GM12878 (cell line): ENCODE measurements around the gene VKORC1. TPM values are rescaled to one million over a fixed set of nuclear protein-coding genes. Genes with fewer than 3 reads are reported as not detected.
A peak's percentile ranks its signal among the peaks of the same experiment; 100 is the strongest.

Experiments used
- ATAC-seq: fragments of 200-7000 bp; cut with Tn5 transposase; 3 replicates; pipeline ENCODE4 v1.9.1; 2020; ENCODE audit warnings: mild to moderate bottlenecking, moderate library complexity
- BruUV-seq: library from RNA; stranded (reverse); fragments of 400-500 nt; replicated peaks from 2 replicates; lab custom pipeline; 2021; lab: Mats Ljungman, UMichigan
- CTCF ChIA-PET: fragments of 300-600 bp; sonication (Branson Sonifier 250); formaldehyde crosslinking; extraction: SDS; loops from one replicate; lab custom pipeline; 2021; ENCODE audit warnings: inconsistent platforms; lab: Yijun Ruan, JAX
- POLR2A ChIA-PET: fragments of 350-600 bp; formaldehyde crosslinking; extraction: SDS; loops from one replicate; lab custom pipeline; 2021; ENCODE audit warnings: inconsistent platforms; lab: Charles Lee
- RAD21 ChIA-PET: fragments of 300-600 bp; sonication (Branson Sonifier 250); formaldehyde crosslinking; loops from one replicate; lab custom pipeline; 2023; ENCODE audit warnings: antibody characterized with exemption; ENCODE audit not compliant: unreplicated experiment; lab: Charles Lee
- SMC1A ChIA-PET: fragments of 300-600 bp; sonication (Branson Sonifier 250); formaldehyde crosslinking; loops from one replicate; lab custom pipeline; 2023; ENCODE audit not compliant: unreplicated experiment, uncharacterized antibody; lab: Charles Lee
- DNase-seq: peaks from one replicate; pipeline ENCODE4 v3.0.0-alpha.2; 2011; ENCODE audit warnings: low read depth, low spot score
- FAIRE-seq: peaks from 3 replicates; lab custom pipeline; 2011; peaks lifted over from hg19 to GRCh38; lab: Jason Lieb, UNC
- H2AFZ ChIP-seq: 2 replicates; pipeline ENCODE4 v1.6.0; 2011; ENCODE audit warnings: low read depth, low read length, control low read depth; ENCODE audit not compliant: control insufficient read depth
- H3K27ac ChIP-seq: 2 replicates; pipeline ENCODE4 v1.5.1; 2011; ENCODE audit warnings: control low read depth; ENCODE audit not compliant: control insufficient read depth, insufficient read depth
- H3K27me3 ChIP-seq, 2 experiments: replicated peaks in 1 of 2; 2 replicates each; pipeline versions ENCODE4 v1.6.0 to v1.6.1; 2011; ENCODE audit warnings: low read length in 1 of 2; ENCODE audit not compliant: control insufficient read depth in 2 of 2, insufficient read depth in 2 of 2
- H3K36me3 ChIP-seq, 2 experiments: 2 replicates each; pipeline ENCODE4 v1.5.1; 2011; ENCODE audit warnings: low read length in 1 of 2; ENCODE audit not compliant: control insufficient read depth in 2 of 2, insufficient read depth in 2 of 2
- H3K4me1 ChIP-seq: 2 replicates; pipeline ENCODE4 v1.6.1; 2011; ENCODE audit warnings: mild to moderate bottlenecking, low read length, moderate library complexity, mixed read lengths; ENCODE audit not compliant: control insufficient read depth, insufficient read depth
- H3K4me2 ChIP-seq: 2 replicates; pipeline ENCODE4 v1.6.0; 2011; ENCODE audit warnings: control low read depth; ENCODE audit not compliant: control insufficient read depth, insufficient read depth
- H3K4me3 ChIP-seq: fragments of 200-600 bp; sonication (generic); 2 replicates; pipeline ENCODE4 v1.5.1; 2016
- H3K79me2 ChIP-seq: 2 replicates; pipeline ENCODE4 v1.6.0; 2011; ENCODE audit warnings: low read length; ENCODE audit not compliant: control insufficient read depth, insufficient read depth
- H3K9ac ChIP-seq: 2 replicates; pipeline ENCODE4 v1.8.0; 2011; ENCODE audit warnings: low read length, control low read depth, mixed read lengths; ENCODE audit not compliant: control insufficient read depth, insufficient read depth
- H3K9me3 ChIP-seq: replicated peaks from 3 replicates; pipeline ENCODE4 v1.5.1; 2011; ENCODE audit warnings: mild to moderate bottlenecking, low read length; ENCODE audit not compliant: control insufficient read depth, insufficient read depth
- H4K20me1 ChIP-seq: 2 replicates; pipeline ENCODE4 v1.6.0; 2011; ENCODE audit not compliant: control insufficient read depth, insufficient read depth
- BCL11A ChIP-seq: IDR thresholded peaks from 2 replicates; pipeline ENCODE4 v1.6.1; 2011; ENCODE audit warnings: low read depth, low read length
- BHLHE40 ChIP-seq, 2 experiments: fragments of 450-650 bp in 1 of 2; IDR thresholded peaks; 2 replicates each; pipeline ENCODE4 v1.6.1; 2011 to 2017; ENCODE audit warnings: low read depth in 2 of 2, borderline replicate concordance in 1 of 2, improper control_type of control experiment in 1 of 2, low read length in 1 of 2, mild to moderate bottlenecking in 1 of 2
- HDGF ChIP-seq: fragments of 450-650 bp; IDR thresholded peaks from 2 replicates; pipeline ENCODE4 v1.6.1; 2016; ENCODE audit warnings: antibody characterized with exemption
- KAT2A ChIP-seq: conservative IDR thresholded peaks from 2 replicates; pipeline ENCODE4 v1.6.1; 2011; ENCODE audit warnings: low read depth, low read length; ENCODE audit not compliant: control insufficient read depth
- MXI1 ChIP-seq: fragments of 150-350 bp; IDR thresholded peaks from 2 replicates; pipeline ENCODE4 v1.6.1; 2011; ENCODE audit warnings: low read depth, mild to moderate bottlenecking, inconsistent platforms, low read length, improper control_type of control experiment
- POLR2A ChIP-seq: IDR thresholded peaks from 2 replicates; pipeline ENCODE4 v1.6.1; 2011; ENCODE audit warnings: low read depth, mild to moderate bottlenecking, low read length
- SREBF1 ChIP-seq: IDR thresholded peaks from 2 replicates; pipeline ENCODE4 v1.6.1; 2012; ENCODE audit warnings: mild to moderate bottlenecking, low read length
- STAT1 ChIP-seq: fragments of 450-650 bp; conservative IDR thresholded peaks from 2 replicates; pipeline ENCODE4 v1.6.1; 2014; ENCODE audit warnings: antibody characterized with exemption, mild to moderate bottlenecking
- TARDBP ChIP-seq: IDR thresholded peaks from 2 replicates; pipeline ENCODE4 v1.6.1; 2016; ENCODE audit warnings: borderline replicate concordance
- WGBS: methylation state at CpG from one replicate; pipeline ENCODE4 v1.1.6; 2016; ENCODE audit warnings: low lambda C conversion rate; ENCODE audit not compliant: insufficient replicate concordance, insufficient coverage; ENCODE audit errors: missing lambda C conversion rate; 5-methylcytosine and 5-hydroxymethylcytosine counted together
- in situ Hi-C: fragments of 300-500 bp; cut with MboI; formaldehyde crosslinking; loops from 9 replicates; pipeline ENCODE4 v1.14.3; 2018; ENCODE audit warnings: mixed read lengths
- intact Hi-C: fragments of 100-400 bp; cut with micrococcal nuclease; formaldehyde crosslinking; loops from one replicate; pipeline ENCODE4 v1.14.2; 2022; ENCODE audit not compliant: unreplicated experiment
- polyA plus RNA-seq, 11 experiments: library from polyadenylated mRNA; depleted of rRNA in 4 of 11; unstranded in 6 of 11; stranded (reverse) in 5 of 11; fragments of >200 nt; fragmentation: Nextera tagmentation in 4 of 11; fragmentation: Illumina TruSeq in 1 of 11; extraction: Ambion mirVana in 4 of 11; extraction: Trizol in 1 of 11; gene quantifications; 1 replicate in 1 of 11; 2 replicates in 10 of 11; pipeline versions ENCODE4 v1.2.1 to v1.2.3, GENCODE V29; 2011 to 2016; ENCODE audit warnings: inconsistent platforms in 2 of 11, missing spikeins in 2 of 11, low read depth in 1 of 11
- total RNA-seq, 4 experiments: library from RNA; depleted of rRNA in 3 of 4; stranded (reverse); fragments of >200 nt in 3 of 4; fragmentation: Illumina TruSeq in 1 of 4; extraction: Trizol in 1 of 4; gene quantifications; 2 replicates each; pipeline versions ENCODE4 v1.2.1 to v1.2.3, GENCODE V29; 2013 to 2021
- TF ChIP-seq, protein P1 (sequence below): fragments of 450-650 bp; conservative IDR thresholded peaks from 2 replicates; pipeline ENCODE4 v1.6.1; 2017; ENCODE audit warnings: mild to moderate bottlenecking, moderate library complexity
- TF ChIP-seq, protein P2 (sequence below): fragments of 450-650 bp; formaldehyde crosslinking; IDR thresholded peaks from 2 replicates; pipeline ENCODE4 v1.4.0; 2022; ENCODE audit warnings: mild to moderate bottlenecking, moderate library complexity

Gene VKORC1
- total and polyA plus RNA-seq, 10 of the 15 experiments (the other 5 are each of a cell fraction or from before 2014, with no cell fraction given): 19.8 to 140 (median 57.7) TPM

DNA sequence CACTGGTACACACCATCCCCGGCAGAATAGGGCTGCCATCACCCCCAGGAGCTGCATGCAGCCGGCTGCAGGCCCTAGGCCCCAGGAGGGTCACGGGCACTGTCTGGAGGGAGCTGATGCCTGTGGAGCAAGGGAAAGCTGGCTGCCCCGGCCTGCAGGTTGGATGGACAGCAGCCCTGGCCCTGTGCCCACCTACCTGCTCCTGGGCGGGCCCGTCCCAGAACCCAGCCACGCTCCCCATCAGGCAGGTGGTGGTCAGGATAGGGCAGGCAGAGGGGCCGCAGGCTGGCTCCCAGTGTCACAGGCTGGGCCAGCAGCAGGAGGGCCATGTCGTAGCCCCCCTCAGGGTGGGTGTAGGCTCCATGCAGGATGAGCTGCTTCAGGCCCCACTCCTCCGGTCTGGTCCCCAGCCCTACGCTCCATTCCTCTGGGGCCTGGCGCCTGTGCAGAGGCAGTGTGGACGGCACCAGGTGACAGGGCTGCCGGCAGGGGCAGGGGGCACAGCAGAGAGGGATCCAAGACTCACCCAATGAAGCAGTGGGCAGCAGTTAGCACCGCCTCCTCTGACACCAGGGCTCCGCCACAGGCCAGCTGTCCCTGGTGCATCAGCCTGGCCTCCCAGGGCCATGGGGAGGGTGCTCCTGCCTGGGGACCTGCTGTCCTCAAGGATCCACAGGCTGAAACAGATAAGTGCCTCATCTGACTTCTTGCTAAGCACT is 9.9 kb downstream of the VKORC1 start:
- DNase-seq: no peak
- in situ Hi-C loops: no loop called here

DNA sequence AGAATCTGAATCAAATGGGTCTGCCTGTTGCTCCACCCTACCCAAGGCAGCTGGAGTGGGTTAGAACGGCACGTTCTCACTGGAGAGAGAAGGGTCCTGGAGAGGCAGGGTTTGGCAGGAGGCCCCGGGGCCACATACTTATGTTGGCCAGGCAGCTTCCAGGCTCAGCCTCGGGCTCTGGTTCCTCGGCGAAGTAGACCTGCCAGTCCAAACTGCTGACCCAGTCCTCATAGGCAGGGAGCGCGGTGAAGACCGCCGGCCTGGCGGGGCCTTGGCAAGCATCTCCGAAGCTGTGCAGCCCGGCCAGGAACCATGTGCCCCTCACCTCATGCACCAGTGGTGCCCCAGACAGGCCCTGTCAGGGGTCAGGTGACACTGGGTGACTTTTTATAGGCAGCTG is 10.6 kb downstream of the VKORC1 start:
- RAD21 ChIA-PET: no interaction called here
- 89% methylated on average over 13 of the region's 13 CpGs for WGBS
- H3K27me3 ChIP-seq: no peaks in the 10 kb centered on the region
- in situ Hi-C loops (no loop called here), intact Hi-C loops (no loop called here)
- H3K9me3 ChIP-seq: no peaks in the 10 kb centered on the region
- SMC1A ChIA-PET: interaction anchor here (0.6 kb wide), 1 partner anchor 11 kb away, joined by 3 read pairs; no protein-coding TSS in a partner anchor
- no peak overlapping the region for H3K9ac ChIP-seq
- H2AFZ ChIP-seq: no peak overlapping the region
- H3K4me1 ChIP-seq: no peaks in the 10 kb centered on the region
- H3K36me3 ChIP-seq: peaks cover 0 to 2% of the 10 kb centered on the region in 2 experiments; a peak in 3 of 4 replicates
- FAIRE-seq: no peak
- CTCF ChIA-PET: no interaction called here
- H3K4me2 ChIP-seq: no peak overlapping the region
- H4K20me1 ChIP-seq: no peaks in the 10 kb centered on the region; the same call in 1 of the 2 replicates
- H3K27ac ChIP-seq: no peak overlapping the region
- no peaks in the 10 kb centered on the region for H3K79me2 ChIP-seq
- no peak for DNase-seq
- BruUV-seq: no TSS peak
- H3K4me3 ChIP-seq: no peak overlapping the region
- POLR2A ChIA-PET: interaction anchor here (0.5 to 1.2 kb wide), 2 partner anchors 15 to 288 kb away, joined by 3 read pairs; no protein-coding TSS in a partner anchor
- no peak for ATAC-seq
- no peak for TF ChIP-seq KAT2A
- TF ChIP-seq, protein P1, sequence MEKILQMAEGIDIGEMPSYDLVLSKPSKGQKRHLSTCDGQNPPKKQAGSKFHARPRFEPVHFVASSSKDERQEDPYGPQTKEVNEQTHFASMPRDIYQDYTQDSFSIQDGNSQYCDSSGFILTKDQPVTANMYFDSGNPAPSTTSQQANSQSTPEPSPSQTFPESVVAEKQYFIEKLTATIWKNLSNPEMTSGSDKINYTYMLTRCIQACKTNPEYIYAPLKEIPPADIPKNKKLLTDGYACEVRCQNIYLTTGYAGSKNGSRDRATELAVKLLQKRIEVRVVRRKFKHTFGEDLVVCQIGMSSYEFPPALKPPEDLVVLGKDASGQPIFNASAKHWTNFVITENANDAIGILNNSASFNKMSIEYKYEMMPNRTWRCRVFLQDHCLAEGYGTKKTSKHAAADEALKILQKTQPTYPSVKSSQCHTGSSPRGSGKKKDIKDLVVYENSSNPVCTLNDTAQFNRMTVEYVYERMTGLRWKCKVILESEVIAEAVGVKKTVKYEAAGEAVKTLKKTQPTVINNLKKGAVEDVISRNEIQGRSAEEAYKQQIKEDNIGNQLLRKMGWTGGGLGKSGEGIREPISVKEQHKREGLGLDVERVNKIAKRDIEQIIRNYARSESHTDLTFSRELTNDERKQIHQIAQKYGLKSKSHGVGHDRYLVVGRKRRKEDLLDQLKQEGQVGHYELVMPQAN: no peak
- TF ChIP-seq, protein P2, sequence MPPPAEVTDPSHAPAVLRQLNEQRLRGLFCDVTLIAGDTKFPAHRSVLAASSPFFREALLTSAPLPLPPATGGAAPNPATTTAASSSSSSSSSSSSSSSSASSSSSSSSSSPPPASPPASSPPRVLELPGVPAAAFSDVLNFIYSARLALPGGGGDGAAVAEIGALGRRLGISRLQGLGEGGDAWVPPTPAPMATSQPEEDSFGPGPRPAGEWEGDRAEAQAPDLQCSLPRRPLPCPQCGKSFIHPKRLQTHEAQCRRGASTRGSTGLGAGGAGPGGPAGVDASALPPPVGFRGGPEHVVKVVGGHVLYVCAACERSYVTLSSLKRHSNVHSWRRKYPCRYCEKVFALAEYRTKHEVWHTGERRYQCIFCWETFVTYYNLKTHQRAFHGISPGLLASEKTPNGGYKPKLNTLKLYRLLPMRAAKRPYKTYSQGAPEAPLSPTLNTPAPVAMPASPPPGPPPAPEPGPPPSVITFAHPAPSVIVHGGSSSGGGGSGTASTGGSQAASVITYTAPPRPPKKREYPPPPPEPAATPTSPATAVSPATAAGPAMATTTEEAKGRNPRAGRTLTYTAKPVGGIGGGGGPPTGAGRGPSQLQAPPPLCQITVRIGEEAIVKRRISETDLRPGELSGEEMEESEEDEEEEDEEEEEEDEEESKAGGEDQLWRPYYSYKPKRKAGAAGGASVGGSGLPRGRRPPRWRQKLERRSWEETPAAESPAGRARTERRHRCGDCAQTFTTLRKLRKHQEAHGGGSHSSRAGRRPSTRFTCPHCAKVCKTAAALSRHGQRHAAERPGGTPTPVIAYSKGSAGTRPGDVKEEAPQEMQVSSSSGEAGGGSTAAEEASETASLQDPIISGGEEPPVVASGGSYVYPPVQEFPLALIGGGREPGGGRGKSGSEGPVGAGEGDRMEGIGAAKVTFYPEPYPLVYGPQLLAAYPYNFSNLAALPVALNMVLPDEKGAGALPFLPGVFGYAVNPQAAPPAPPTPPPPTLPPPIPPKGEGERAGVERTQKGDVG (CRISPR knock-in tag): no peak
- no peak for TF ChIP-seq STAT1
- TF ChIP-seq BHLHE40 (IDR thresholded peaks at IDR 0.05; ENCODE audit: borderline replicate concordance in 1 of 2, low read depth in 2 of 2, low read length in 1 of 2): no peak
- no peak for TF ChIP-seq HDGF
- no peak for TF ChIP-seq MXI1
- TF ChIP-seq SREBF1: no peak
- no peak for TF ChIP-seq TARDBP

More for the DNA sequence above, 9.9 kb downstream of the VKORC1 start:
- no TSS peak for BruUV-seq
- H3K36me3 ChIP-seq: peaks cover under 1 to 2% of the 10 kb centered on the region in 2 experiments; a peak in 3 of 4 replicates
- intact Hi-C loops: no loop called here
- H3K4me1 ChIP-seq: no peaks in the 10 kb centered on the region
- TF ChIP-seq BCL11A (no peak), POLR2A (peak; percentile 46; the same call in 1 of the 2 replicates)
- ATAC-seq (no peak), FAIRE-seq (no peak)
- H3K4me3 ChIP-seq: no peak overlapping the region
- no peak overlapping the region for H3K9ac ChIP-seq
- 94% methylated on average over 16 of the region's 16 CpGs for WGBS
- SMC1A ChIA-PET: interaction anchor here (0.6 kb wide), 1 partner anchor 12 kb away, joined by 3 read pairs; no protein-coding TSS in a partner anchor
- H3K79me2 ChIP-seq: no peaks in the 10 kb centered on the region
- H3K27ac ChIP-seq: no peak overlapping the region
- CTCF ChIA-PET: interaction anchor here (1.2 kb wide), 1 partner anchor 99 kb away, joined by 3 read pairs; the partner anchor contains the start of gene HSD3B7
- no peaks in the 10 kb centered on the region; the same call in 1 of the 2 replicates for H4K20me1 ChIP-seq
- no peaks in the 10 kb centered on the region for H3K27me3 ChIP-seq
- H2AFZ ChIP-seq: no peak overlapping the region
- RAD21 ChIA-PET: no interaction called here
- no peak overlapping the region for H3K4me2 ChIP-seq
- H3K9me3 ChIP-seq: no peaks in the 10 kb centered on the region
- POLR2A ChIA-PET: interaction anchor here (1.2 kb wide), 1 partner anchor 16 kb away, joined by 3 read pairs; no protein-coding TSS in a partner anchor
